ENCODE results near the gene BCL2. TPM values are rescaled to one million over a fixed set of nuclear protein-coding genes. Genes with fewer than 3 reads are reported as not detected.

Gene BCL2
- polyA plus RNA-seq, 1 of the 3 experiments (the other 2 are of a cell fraction) = 1.5 TPM

GRCh38 chr18:63164396-63164795 is 155.2 kb downstream of the BCL2 start:
- no peak for TF ChIP-seq CHD2 (IDR thresholded peaks at IDR 0.05; ENCODE audit: low read length, partially characterized antibody)
- no peak for TF ChIP-seq EP300 (IDR thresholded peaks at IDR 0.05; ENCODE audit: borderline replicate concordance in 1 of 2, low read depth in 1 of 2, low read length in 1 of 2)
- TF ChIP-seq MAX (IDR thresholded peaks at IDR 0.05; ENCODE audit: low read depth) = no peak
- no peak for TF ChIP-seq ZBTB33 (IDR thresholded peaks at IDR 0.05; ENCODE audit: borderline replicate concordance, low read depth)
- peak; percentile 47; the same call in 1 of the 2 replicates for TF ChIP-seq TCF12 (IDR thresholded peaks at IDR 0.05)
- TF ChIP-seq REST (IDR thresholded peaks at IDR 0.05; ENCODE audit: low read depth, low read length) = no peak
- TF ChIP-seq TAF1 (IDR thresholded peaks at IDR 0.05; ENCODE audit: borderline replicate concordance, low read depth, low read length) = no peak
- TF ChIP-seq FOSL2 (IDR thresholded peaks at IDR 0.05; ENCODE audit: borderline replicate concordance, low read depth) = no peak
- no peak for TF ChIP-seq YY1 (IDR thresholded peaks at IDR 0.05; ENCODE audit: low read depth)
- TF ChIP-seq, protein P1, sequence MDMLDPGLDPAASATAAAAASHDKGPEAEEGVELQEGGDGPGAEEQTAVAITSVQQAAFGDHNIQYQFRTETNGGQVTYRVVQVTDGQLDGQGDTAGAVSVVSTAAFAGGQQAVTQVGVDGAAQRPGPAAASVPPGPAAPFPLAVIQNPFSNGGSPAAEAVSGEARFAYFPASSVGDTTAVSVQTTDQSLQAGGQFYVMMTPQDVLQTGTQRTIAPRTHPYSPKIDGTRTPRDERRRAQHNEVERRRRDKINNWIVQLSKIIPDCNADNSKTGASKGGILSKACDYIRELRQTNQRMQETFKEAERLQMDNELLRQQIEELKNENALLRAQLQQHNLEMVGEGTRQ (IDR thresholded peaks at IDR 0.05; ENCODE audit: borderline replicate concordance, low read depth, low read length) = no peak
- TF ChIP-seq RCOR1 (IDR thresholded peaks at IDR 0.05; ENCODE audit: low read length) = 0 out of 2 replicates have a peak, but pooled peaks have one; percentile 38
- Histone ChIP-seq H4K20me1 (ENCODE audit: insufficient read depth) (no peaks in the 10 kb centered on the region), H3K27me3 (ENCODE audit: insufficient read depth) (no peaks in the 10 kb centered on the region), H3K79me2 (ENCODE audit: insufficient read depth) (no peaks in the 10 kb centered on the region), H3K36me3 (replicated peaks in 1 of 2; ENCODE audit: control insufficient read depth in 1 of 2, insufficient read depth in 2 of 2, low read length in 1 of 2) (no peaks in the 10 kb centered on the region), H3K9me2 (no peaks in the 10 kb centered on the region), H3K4me1 (ENCODE audit: control insufficient read depth in 1 of 2, insufficient read depth in 2 of 2, low read depth in 1 of 2, low read length in 1 of 2) (peaks cover 11 to 32% of the 10 kb centered on the region in 2 experiments; a peak in 2 of 4 replicates), H3F3A (replicated peaks; ENCODE audit: insufficient read depth) (peaks cover 6% of the 10 kb centered on the region), H3K27ac (ENCODE audit: low read depth in 2 of 2, low read length in 1 of 2) (peak overlapping the region; percentile 19 to 86; a peak in 3 of 4 replicates), H3K9ac (no peak overlapping the region), H3K4me3 (ENCODE audit: low read depth in 2 of 2, low read length in 1 of 2) (no peak overlapping the region), H3K4me2 (no peak overlapping the region), H3K9me3 (no peaks in the 10 kb centered on the region), H2AFZ (ENCODE audit: low read depth) (no peak overlapping the region)
- POLR2A ChIA-PET = no interaction called here
- DNase-seq = peak; percentile 34
- CTCF ChIA-PET = interaction anchor here (0.6 to 1.4 kb wide), 2 partner anchors 79 to 159 kb away, joined by 3 to 5 read pairs; no protein-coding TSS in a partner anchor
- 6% methylated on average over 1 of the region's 1 CpG for WGBS (ENCODE audit: low lambda C conversion rate)

All from SK-N-SH (cell line).